Stimulated activated CD4-positive, alpha-beta T cell treated with anti-CD3 and anti-CD28 coated beads, Interleukin-15, amount 100 ng/mL, for 48 hours (primary cell): Measurements from ENCODE around the gene CCL4L2.
"Not testable (repeated sequence)": the region's sequence is repeated elsewhere in the genome, so short reads cannot be mapped to it uniquely, and the experiment has no call there.

Experiments
- DNase-seq, 2 donors: peaks; one replicate each; pipeline ENCODE4 v3.0.0-alpha.2; 2020; ENCODE audit warnings: low read depth in 2 of 2

CCL4L2 gene

DNA sequence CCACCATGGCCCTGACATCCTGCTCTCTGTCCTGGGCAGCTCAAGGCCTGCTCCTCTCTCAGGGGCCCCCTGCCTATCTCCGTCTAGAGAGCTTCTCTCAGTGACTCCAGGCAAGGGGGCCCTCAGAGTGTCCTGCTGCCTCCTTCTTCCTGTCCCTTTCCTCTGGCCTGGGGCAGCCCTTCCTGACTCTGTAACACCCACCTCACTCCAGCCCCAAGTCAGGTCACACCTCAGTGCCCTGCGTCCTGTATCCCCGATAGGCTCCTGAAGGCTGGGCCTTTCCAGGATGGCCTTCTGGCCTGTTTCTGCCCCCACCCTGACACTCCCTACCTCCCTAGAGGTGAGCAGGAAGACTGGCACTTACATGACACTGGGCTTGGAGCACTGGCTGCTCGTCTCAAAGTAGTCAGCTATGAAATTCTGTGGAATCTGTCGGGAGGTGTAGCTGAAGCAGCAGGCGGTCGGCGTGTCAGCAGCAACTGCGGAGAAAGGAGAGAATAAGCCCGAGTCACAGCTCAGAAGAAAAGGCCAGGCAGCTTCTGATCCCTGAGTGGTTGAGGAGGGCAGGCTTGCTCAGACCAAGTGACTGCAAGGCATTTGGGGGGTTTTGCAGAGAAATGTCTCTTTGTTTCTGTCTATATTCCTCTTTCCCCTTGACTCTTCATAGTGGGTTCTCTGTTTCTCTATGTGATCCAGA is 15.3 kb upstream of the CCL4L2 start:
- no peak for DNase-seq

DNA sequence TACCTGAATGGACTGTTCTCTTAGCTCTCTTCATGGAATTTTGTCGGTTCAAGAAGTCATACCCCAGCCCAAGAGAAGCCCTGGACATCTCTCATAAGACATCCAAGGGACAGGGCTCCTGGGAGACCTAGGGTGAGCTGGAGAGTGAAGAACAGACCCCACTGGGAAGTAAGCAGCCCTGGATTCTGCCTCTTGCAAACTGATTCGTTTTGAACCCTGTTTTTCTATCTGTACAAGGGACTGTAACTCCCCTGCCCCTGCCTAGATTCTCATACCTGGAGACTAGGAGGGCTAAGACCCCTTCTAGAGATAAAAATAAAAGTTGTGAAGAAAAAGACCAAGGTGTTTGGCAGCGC is 14.8 kb upstream of the CCL4L2 start:
- DNase-seq = no peak

DNA sequence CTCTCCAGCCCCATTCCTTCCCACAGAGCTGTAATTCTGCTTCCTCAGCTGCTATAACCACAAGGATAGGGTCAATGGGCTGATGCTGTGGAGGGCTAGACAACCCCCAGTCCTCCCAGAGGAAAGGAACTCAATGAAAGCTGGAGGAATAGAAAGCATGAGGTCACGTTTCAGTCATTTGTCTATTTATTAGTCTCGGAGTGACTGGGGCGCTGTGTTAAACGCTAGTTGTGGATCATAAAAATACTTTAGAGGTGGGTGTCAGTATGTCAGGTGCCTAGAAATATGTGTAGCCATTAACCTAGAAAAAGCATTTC is 13.5 kb upstream of the CCL4L2 start:
- no peak for DNase-seq

DNA sequence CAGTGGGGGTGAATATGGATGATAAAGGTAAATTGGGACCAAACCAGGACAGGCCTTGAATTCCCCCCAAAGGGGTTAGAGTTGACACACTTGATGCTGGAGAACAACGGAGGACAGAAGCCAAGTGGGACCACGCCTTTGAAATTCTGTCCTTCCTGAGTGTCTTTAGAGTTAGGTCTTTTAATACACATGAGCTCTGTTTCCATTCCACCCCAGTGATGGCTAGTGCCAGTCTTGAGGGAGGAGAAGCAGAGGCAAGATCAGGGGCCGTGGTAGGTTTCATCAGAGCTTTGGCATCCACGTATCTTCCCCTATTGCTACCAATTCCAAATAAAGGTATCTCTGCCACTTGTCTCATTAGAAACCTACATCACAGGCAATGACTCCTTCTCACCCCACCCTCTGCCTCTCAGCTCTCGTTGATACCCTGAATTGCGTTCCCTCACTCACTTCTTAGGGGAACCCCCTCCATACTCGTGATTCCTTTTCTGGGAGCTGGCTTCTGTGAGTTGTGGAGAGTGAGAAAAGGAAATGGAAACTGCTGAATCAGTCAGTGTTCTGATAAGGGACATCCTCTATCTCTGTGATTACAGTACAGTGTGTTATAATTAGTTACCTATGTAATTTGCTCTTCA is 11.9 kb upstream of the CCL4L2 start:
- peak in 1 of 2 donors; percentile 45 for DNase-seq

DNA sequence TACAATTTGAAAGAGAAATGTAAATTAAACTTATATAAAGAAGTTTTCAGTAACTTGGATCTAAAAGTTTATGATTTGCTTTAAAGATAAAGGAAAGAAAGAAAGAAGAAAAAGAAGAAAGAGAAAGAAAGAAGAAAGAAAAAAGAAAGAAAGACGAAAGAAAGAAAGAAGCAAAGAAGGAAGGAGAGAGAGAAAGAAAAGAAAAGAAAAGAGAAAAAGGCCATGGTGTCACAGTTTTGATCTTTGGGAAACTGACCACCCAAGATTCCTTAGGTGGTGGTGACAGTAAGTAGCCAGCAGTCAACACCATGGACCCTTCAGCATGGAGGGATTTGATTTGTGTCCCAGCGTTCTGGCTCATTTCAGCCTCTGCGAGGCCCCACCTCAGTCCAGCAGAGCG is 9.8 kb upstream of the CCL4L2 start:
- not testable (repeated sequence) for DNase-seq

DNA sequence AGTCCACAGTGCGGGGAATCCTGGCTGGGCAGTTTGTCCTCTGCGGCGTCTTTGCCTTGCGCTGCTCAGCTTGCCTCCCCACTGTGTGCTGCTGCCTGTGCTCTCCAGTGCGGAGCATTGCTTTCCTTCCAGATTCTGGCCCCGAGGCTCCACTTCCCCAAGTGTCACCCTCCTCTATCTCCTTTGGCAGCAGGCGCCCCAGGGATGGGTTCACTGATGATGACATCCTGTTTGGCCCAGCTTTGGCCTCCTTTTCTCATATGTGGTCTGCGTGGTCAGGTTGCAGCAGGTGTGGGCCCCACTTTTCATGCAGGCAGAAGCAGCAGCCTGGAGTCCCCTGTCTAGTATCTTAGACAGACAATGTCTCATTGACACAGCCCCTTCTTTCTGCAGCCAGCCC is 9.4 kb upstream of the CCL4L2 start:
- DNase-seq = not testable (repeated sequence)

DNA sequence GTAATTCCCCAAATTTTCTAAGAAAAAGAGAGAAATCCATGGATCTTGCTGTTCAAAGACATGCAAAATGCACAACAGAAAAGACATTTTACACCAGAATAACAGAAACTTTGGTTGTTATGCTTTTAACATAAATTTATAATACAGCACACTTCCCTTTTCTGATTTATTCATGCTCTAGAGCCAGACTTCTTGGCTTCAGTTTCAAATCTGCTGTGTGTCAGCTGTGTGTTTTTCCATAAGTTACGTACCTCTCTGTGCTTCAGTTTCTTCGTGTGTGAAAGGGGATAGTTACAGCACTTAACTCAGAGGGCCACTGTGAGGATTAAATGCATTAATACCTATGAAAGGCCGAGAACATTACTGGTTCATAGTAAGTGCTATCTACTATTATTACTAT is 7.5 kb upstream of the CCL4L2 start:
- DNase-seq = no peak

DNA sequence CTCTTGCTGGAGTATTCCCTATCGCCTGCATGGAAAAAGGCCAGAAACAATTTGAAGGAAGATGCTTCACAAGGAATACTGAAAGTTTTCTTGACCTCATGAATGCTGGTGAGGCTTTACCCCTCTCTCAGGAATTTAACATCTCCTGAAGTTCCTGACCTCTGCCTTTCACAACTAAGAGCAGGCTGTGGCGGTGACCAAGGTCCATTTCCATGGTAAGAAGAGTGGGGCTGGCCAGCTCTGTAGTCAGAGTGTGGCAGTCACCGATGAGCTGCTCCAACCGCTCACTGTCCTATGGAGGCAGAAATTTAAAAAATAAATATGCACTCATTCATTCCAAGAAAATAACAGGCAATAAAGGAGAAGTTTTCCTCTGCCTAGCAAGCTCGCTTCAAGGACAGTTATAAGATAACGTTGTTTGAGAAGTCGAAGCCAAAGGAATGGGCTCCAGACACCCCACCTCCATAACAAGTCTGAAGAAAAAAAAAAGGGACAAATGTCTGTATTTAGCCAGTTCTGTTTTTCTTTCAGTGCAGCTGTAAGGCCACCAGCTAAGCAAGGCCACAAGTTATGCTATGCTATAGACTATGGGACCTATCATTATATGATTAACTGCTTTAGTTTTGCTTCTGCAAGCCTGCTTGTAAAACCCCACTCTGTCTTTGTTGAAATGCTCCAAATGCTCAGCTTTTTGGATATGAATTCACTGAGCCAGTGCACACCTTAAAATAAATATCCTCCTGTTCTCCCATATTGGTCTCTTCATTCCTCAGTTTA is 6.0 kb upstream of the CCL4L2 start:
- no peak for DNase-seq

DNA sequence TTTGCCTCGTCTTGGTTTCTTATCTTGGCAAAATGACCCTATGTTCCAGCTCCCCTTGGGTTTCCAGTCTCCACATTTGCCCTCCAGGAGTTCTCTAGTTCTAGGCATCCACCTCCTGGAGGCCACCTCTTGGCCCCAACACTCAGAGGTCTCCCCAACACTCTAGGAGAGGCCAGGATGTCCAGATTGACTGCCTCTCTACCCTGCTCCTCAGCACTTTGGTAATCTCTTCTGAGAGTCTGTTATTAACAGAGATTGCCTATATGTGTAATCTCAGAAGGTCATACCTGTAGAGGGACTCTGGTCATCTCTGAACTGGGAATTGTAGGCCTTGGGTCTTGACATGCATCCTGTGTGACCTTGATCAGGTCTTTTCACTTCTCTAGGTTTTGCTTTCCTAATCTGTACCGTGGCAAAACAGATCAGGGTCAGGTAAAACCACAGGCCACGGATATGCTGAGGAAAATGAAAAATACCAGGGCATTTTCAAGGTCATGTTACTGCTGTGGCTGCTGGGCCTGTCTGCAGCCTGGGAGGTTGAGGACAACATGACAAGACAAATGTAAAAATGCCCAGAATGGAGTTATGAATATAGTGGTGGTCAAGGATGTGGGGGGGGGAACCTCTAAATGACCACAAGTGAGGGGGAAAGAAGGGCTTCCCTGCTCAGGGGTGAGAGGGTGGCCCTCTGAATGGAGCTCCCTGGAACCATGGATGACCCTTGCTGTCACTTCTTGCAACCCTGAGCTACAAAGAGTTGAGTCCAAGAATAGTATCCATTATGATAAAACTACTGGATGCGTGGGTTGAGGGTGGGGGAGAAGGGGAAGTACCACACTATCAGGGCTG is 5.0 kb upstream of the CCL4L2 start:
- DNase-seq = no peak

DNA sequence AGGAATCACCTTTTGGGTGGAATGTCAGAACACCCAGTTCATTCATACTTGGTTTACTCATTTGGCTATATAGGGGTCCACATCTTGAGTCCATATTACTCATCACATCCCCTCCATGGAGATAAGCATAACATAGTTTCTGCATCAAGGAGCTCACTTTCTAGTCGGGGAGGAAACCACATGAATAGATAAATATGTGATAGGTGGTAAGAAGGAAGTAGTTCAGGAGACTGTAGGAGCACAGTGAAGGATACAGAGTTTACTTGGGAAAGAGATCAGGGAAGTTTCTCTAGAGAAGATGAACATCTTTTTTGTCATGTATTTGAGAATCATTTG is 4.4 kb upstream of the CCL4L2 start:
- not testable (repeated sequence) for DNase-seq

DNA sequence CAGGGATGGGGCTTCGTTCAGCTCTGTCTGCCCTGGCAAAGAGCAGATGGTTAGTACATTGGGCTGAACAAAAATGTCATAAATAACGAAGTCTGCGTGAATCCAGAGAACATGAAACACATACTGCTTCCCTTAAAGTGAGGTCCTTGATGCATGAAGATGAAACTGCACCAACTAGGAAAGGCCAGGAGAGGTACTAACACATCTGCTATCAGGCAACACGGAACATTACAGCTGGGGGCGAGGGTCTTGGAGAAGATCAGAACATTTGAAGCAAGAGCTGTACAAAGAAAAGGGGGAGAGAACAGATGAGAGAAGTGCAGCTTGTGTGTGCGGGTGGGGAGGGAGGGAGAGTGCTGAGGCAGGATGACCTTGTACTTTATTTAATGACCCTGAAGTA is 3.5 kb upstream of the CCL4L2 start:
- DNase-seq = not testable (repeated sequence)

DNA sequence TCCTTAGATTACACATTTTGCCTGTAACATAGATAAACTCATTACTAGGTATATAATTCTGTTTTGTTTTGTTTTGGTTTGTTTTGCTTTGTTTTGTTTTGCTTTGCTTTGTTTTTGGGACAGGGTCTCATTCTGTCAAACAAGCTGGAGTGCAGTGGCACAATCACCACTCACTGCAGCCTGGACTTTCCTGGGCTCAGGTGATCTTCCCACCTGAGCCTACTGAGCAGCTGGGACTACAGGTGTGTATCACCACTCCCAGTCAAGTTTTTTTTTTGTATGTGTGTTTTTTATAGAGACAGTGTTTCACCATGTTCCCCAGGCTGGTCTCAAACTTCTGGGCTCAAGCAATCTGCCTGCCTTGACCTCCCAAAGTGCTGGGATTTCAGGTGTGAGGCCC is 1.3 kb upstream of the CCL4L2 start:
- no peak for DNase-seq

DNA sequence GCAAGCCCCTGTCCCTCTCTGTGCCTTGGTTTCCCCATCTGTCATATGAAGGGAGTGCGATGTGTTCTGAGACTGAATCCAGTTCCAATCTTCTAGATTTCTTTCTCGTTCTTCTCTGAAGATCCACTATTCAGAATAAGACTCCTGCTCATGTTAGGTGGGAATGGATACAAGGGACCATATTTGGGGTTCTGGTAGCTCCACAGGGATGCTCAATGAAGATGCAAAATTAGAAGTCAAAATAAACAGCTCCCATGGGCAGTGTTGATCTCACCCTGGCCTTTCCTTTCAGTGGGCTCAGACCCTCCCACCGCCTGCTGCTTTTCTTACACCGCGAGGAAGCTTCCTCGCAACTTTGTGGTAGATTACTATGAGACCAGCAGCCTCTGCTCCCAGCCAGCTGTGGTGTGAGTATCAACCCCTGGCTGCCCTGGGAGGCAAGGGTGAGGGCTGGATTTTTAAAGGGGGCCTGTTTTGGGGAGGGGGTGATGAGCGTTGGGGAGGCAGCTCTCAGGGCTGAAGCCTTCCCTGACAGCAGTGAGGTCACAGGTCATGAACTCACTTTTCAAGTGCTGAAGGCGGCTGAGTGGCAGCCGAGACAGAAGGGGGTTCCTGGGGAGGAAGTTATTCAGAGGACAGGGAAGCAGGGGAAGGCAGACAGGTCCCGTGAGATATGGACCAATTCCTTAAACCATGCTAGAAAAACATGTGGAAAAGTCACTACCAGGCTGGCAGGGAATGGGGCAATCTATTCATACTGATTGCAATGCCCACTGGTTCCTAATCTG is 815 bp downstream of the CCL4L2 start:
- not testable (repeated sequence) for DNase-seq

DNA sequence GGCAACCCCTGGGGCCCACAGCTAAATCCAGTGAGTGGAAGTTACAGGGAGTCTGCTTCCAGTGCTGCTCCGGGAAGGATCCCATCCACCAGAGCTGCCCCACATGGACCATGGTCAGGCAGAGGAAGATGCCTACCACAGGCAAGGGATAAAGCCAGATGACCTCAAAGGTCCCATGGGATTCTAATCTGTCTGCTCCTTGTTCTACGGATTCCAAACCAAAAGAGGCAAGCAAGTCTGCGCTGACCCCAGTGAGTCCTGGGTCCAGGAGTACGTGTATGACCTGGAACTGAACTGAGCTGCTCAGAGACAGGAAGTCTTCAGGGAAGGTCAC is 1.4 kb downstream of the CCL4L2 start:
- DNase-seq = no peak

DNA sequence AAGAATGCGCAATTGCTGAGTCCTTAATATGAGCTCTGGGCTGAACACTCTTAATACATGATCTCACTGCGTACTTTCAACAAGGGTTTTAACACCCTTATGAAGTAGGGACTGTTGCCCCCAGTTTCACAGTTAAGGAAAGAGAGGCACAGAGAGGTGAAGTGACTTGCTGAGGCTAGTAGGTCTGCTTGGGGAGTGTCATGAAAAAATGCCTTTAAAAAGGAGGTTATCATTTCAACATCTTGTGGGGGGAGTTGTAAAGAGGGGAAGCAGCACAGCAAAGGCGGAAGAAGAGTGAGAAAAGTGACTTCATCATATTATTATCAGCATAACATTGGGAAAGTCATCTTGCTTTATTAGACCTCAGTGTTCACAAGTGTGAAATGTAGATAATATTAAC is 2.1 kb downstream of the CCL4L2 start:
- no peak for DNase-seq

DNA sequence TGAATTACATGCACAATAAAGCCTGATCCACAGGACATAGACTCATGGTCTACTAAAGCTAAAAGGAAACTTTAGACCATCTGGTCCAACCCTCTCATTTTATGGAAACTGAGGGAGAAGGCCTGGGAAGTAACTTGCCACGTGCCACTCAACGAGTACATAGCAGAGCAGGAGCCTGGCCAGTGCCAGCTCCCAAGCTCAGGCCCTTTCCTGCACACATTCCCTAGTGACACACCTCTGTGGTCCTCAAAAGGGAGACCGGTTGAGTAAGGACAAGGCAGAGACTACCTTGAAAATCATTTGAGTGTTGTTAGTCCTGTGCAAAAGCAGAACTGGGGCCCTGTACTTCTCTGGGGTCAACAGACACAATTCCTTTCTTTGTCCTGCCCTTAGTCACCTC is 2.8 kb downstream of the CCL4L2 start:
- DNase-seq = no peak

DNA sequence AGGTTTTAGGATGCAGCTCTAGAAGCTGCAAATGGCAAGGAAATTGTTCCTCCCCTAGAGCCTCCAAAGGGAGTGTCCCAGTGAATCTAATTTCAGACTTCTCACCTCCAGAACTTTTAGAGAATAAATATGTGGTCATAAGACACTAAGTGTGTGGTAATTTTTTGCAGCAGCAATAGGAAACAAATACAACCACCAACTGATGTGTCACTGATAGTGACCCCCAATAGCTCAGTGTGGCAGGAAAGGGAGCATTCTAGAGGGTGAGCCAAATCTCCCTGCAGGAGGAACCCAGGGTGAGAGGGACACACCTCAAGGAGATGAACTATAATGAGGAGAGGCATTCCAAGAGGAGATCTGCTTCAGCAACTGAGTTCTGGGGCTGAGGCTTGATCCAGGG is 4.1 kb downstream of the CCL4L2 start:
- no peak for DNase-seq

DNA sequence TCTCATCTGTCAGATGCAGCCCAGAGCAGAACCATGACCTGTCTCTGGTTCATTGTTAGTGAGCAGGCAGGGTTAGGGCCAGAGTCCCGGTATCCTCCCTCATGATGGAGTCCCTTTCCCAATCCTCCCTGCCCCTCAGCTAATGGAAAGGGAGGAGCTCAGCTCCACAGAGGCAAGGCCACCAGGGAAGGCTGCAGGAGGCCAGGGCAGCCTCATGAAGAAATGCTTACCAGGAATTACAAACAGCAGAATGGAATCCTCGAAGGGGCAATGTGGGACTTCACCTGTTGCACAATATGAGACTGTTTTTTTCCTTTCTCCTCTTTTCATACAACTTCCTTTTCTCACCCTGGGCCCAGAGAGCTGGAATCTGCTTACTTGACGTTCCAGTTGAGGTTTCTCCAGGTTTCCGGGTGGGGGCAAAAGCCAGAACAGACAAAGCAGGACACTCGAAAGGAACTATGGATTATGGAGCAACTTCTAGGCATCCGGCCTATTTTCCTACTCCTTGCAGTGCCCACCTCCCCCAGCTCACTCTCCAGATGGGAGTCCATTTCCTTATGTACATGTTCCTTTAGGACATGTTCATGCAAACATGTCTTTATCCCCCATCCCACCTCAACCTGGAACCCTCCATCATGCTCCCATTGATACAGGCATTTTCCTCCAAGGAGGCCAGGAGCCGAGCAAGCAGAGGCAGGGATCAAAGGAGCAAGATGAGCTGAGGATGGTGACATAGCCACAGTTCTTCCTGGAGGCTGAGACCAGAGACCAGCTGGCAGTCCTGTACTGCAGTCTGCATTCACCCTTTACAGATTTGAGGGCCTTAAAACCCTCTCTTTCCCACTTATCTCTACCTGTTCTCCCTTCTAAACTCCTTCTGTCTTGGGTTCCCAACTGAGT is 4.8 kb downstream of the CCL4L2 start:
- DNase-seq = not testable (repeated sequence)

DNA sequence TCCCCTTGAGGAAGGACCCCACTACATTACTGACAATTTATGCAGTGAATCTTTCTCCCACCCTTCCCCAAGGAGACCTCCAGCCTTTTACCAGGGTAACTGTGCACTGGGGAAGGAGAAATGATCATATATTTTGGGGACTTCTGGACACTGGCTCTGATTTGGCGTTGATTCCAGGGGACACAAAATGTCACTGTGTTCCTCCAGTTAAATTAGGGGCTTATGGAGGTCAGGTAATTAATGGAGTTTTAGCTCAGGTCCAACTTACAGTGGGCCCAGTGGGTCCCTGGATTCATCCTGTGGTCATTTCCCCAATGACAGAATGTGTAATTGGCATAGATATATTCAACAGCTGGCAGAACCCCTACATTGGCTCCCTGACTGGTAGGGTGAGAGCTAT is 8.7 kb downstream of the CCL4L2 start:
- DNase-seq = not testable (repeated sequence)

DNA sequence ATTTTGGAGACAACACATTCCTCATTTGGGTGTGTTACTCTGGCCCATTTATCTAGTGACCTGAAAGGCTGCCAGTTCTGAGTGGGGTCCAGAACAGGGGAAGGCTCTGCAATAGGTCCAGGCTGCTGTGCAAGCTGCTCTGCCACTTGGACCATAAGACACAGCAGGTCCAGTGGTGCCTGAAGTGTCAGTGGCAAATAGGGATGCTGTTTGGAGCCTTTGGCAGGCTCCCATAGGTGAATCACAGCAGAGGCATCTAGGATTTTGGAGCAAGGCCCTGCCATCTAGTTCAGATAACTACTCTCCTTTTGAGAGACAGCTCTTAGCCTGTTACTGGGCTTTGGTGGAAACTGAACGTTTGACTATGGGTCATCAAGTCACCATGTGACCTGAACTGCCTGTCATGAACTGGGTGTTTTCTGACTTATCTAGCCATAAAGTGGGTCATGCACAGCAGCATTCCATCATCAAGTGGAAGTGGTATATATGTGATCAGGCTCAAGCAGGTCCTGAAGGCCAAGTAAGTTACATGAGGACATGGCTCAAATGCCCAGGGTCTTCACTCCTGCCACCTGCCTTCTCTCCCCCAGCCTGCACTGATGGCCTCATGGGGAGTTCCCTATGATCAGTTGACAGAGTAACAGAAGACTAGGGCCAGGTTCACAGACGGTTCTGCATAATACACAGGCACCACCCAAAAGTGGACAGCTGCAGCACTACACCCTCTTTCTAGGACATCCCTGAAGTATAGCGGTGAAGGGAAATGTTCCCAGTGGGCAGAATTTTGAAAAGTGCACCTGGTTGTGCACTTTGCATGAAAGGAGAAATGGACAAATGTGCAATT is 10.1 kb downstream of the CCL4L2 start:
- not testable (repeated sequence) for DNase-seq
